Cardiac septum (tissue), 1 donor: ENCODE data around the gene SDC1. TPM values are rescaled to one million over a fixed set of nuclear protein-coding genes. Genes with fewer than 3 reads are reported as not detected.

Source experiments
- DNase-seq: peaks from one replicate; pipeline ENCODE4 v3.0.0-alpha.2; 2020; ENCODE audit warnings: low spot score
- intact Hi-C: fragments of 100-400 bp; cut with DNase I; formaldehyde crosslinking; loops from one replicate; pipeline ENCODE4 v1.14.0; 2022
- total RNA-seq: library from RNA; stranded (reverse); fragmentation: NEBNext Ultra II Directional; extraction: Animal tissue kit (Norgen Biotek cat#: 25700); gene quantifications from one replicate; pipeline ENCODE4 v1.2.1, GENCODE V29; 2021
- donor health status: DM: no; HTN: no; CAD: no.

The SDC1 gene
- total RNA-seq, 1 donor from 2014 or later = 0.32 TPM

GRCh38 chr2:20189299-20189931 is 35.5 kb downstream of the SDC1 start:
- intact Hi-C loops = no loop called here
- DNase-seq = no peak

GRCh38 chr2:20188851-20189250 is 36.1 kb downstream of the SDC1 start:
- intact Hi-C loops = no loop called here
- DNase-seq = no peak

DNA sequence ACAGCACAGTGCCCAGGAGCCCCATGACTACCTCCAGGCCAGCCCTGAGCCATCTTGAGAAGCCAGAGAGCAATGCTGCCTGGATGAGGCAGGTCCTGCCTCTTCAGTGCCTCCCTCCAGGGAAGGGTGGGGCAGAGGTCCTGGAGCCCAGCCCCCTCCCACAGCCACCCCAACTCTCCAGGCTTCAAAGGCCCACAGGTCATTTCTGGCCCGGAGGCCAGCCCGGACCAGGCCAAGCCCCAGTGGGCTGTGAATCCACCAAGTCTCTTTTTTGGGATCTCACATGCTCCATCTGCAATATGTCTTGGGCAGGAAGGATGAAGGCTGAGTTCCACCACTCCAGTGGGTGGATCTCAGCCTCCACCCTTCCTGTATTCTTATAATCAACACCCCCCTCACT is 36.7 kb downstream of the SDC1 start:
- intact Hi-C loops = no loop called here
- no peak for DNase-seq

GRCh38 chr2:20187331-20187730 is 37.6 kb downstream of the SDC1 start:
- DNase-seq = no peak
- intact Hi-C loops = no loop called here

- DNase-seq = no peak
- intact Hi-C loops = no loop called here
Observed at GRCh38 chr2:20186855-20187187, 38.1 kb downstream of the SDC1 start.

GRCh38 chr2:20186078-20186854 is 38.7 kb downstream of the SDC1 start:
- no peak for DNase-seq

DNA sequence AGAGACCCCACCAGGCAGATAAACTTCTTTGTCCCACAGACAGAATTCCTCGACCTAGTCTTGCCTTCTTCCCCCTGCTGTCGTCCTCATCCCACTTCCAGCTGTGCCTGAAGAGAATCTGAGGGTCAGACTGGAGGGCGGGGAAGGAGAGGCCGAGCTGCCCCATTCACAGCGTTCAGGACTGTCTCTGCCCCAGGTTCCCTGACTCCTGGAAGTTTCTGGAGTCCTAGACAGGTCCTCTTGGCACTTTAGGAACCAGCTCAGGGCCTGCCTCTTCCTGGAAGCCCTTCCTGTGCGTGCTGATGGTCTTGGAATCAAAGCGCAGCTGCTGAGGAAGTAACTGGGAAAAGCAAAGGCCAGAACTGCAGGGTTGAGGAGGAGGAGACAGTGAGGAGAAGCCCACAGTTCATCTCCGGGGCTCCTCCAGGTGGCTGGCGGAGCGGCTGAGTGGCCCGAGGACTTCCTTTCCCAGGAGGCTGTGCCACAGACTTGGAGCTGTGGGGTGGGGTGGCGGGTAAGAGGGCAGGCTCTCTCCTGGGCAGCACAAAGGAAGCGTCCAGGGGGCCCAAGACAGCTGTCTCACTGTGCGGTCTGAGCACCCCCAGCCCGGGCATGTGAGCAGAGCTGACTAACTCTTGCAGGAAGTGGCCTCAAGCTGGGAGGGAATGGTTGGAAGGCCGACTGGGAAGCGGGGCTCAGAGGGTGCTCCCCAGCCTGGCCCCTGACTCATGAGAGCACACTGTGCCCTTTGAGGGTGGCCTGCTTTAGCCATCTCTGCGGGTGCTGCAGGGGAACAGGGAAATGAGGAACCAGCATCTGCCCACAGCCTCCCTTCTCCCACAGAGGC is 39.5 kb downstream of the SDC1 start:
- DNase-seq = no peak
- intact Hi-C loops = no loop called here

More at GRCh38 chr2:20186078-20186854, 38.7 kb downstream of the SDC1 start:
- intact Hi-C loops = no loop called here

DNA sequence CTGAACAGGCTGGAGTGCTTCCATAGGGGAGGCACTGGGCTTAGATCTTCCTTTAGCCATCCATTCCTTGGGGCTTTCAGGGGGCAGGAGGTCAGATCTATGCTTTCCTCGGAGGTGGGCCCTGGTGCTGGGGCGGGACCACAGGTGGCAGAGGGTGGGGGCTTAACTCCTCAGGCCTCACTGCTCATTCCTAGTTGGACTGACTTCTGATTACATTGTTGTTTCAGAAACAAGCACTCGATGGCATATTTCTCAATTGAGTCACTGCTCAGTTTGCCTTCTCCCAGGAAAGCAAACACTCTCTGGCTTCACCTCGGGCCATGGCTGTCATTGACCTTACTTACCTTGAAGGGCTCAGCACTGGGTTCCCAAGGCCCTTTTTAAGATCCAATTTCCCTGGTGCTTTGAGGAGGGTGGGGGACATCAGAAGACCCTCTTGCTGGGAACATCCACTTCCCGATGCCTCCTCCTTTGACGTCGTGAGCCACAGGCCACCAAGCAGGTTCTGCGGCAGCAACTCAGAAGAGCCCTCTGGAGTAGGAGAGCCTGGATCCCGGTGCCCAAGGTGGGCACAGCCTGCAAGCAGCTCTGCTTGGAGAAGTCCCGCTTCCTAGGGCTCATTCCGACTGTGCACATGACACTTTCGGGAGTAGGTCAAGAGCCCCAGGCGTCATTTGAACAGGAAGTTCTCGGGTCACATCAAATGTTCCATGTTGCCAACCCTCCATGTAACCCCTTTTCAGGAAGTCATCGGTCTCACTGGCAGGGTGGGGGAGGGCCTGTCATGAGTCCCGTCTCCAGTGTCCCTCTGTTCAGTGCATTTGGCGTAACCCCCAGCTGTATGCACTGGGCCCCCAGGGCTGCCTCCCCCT is 40.6 kb downstream of the SDC1 start:
- no peak for DNase-seq
- intact Hi-C loops = no loop called here

- no peak for DNase-seq
Observed at GRCh38 chr2:20183373-20183772, 41.6 kb downstream of the SDC1 start.

GRCh38 chr2:20182241-20182931 is 42.5 kb downstream of the SDC1 start:
- intact Hi-C loops = no loop called here
- DNase-seq = no peak

More at GRCh38 chr2:20183373-20183772, 41.6 kb downstream of the SDC1 start:
- intact Hi-C loops = no loop called here

- intact Hi-C loops = no loop called here
- no peak for DNase-seq
Observed at GRCh38 chr2:20181761-20182160, 43.2 kb downstream of the SDC1 start.

- intact Hi-C loops = no loop called here
- peak; percentile 51 for DNase-seq
Observed at GRCh38 chr2:20180676-20181648, 44.0 kb downstream of the SDC1 start.

GRCh38 chr2:20179755-20180594 is 45.0 kb downstream of the SDC1 start:
- intact Hi-C loops = no loop called here
- DNase-seq = peak; percentile 51

DNA sequence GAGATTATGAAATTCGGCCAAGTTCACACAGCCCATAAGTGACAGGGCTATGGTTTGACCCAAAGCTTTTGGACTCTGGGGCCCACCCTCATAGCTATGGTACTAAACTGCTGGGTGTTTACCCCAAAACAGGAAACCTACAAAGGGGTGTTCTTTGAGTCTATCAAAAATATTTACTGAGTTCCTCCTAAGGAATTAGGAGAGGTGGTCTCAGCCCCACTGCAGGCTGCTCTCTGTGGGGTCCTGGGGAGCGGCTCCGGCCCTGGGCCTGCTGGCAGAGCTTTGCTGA is 45.5 kb downstream of the SDC1 start:
- intact Hi-C loops = no loop called here
- no peak for DNase-seq

- peak; percentile 43 for DNase-seq
- intact Hi-C loops = no loop called here
Observed at GRCh38 chr2:20178666-20179465, 46.1 kb downstream of the SDC1 start.

- intact Hi-C loops = no loop called here
- peak; percentile 47 for DNase-seq
Observed at GRCh38 chr2:20178249-20178607, 46.7 kb downstream of the SDC1 start.
